HepG2 (cell line): ENCODE results near the gene HOXB5. TPM values are rescaled to one million over a fixed set of nuclear protein-coding genes. Genes with fewer than 3 reads are reported as not detected.

ENCODE experiments used
- ATAC-seq: fragments of 200-7000 bp; cut with Tn5 transposase; 3 replicates; pipeline ENCODE4 v1.9.1; 2020; ENCODE audit warnings: mild to moderate bottlenecking, moderate library complexity
- BruUV-seq: library from RNA; stranded (reverse); fragments of 400-500 nt; replicated peaks from 2 replicates; lab custom pipeline; 2021; lab: Mats Ljungman, UMichigan
- CTCF ChIA-PET: fragments of 300-600 bp; formaldehyde crosslinking; extraction: SDS; loops from one replicate; lab custom pipeline; 2021; ENCODE audit warnings: low total read pairs, inconsistent platforms, low intra/inter-chr PET ratio; lab: Yijun Ruan, JAX
- POLR2A ChIA-PET: fragments of 350-600 bp; sonication (Branson Sonifier 250); formaldehyde crosslinking; loops from one replicate; lab custom pipeline; 2020; ENCODE audit warnings: antibody characterized with exemption, inconsistent platforms; lab: Yijun Ruan, JAX
- DNase-seq: peaks from one replicate; pipeline ENCODE4 v3.0.0-alpha.2; 2015; ENCODE audit warnings: low spot score
- FAIRE-seq: peaks from 3 replicates; lab custom pipeline; 2011; peaks lifted over from hg19 to GRCh38; lab: Jason Lieb, UNC
- H2AFZ ChIP-seq: one replicate; pipeline ENCODE4 v1.6.1; 2011; ENCODE audit warnings: low read length, inconsistent platforms
- H3K27ac ChIP-seq: fragments of 300-600 bp; 3 replicates; pipeline ENCODE4 v1.8.0; 2011; ENCODE audit warnings: mixed run types, mild to moderate bottlenecking, mixed read lengths, low read length, inconsistent platforms; ENCODE audit not compliant: insufficient read depth; ENCODE audit errors: extremely low read length
- H3K27me3 ChIP-seq, 2 experiments: fragments of 200-600 bp in 1 of 2; 2 replicates in 1 of 2; 3 replicates in 1 of 2; pipeline versions ENCODE4 v1.6.0 to v1.8.0; 2011; ENCODE audit warnings: low read length in 2 of 2, mild to moderate bottlenecking in 2 of 2, moderate library complexity in 2 of 2, inconsistent platforms in 1 of 2; ENCODE audit not compliant: insufficient read depth in 2 of 2, control insufficient read depth in 1 of 2
- H3K36me3 ChIP-seq, 2 experiments: fragments of 200-600 bp in 1 of 2; replicated peaks in 1 of 2; 2 replicates in 1 of 2; 3 replicates in 1 of 2; pipeline versions ENCODE4 v1.5.1 to v1.8.0; 2011; ENCODE audit warnings: low read length in 2 of 2, inconsistent platforms in 1 of 2; ENCODE audit not compliant: insufficient read depth in 2 of 2, control insufficient read depth in 1 of 2
- H3K4me1 ChIP-seq: 2 replicates; pipeline ENCODE4 v1.5.1; 2012; ENCODE audit warnings: low read length, inconsistent platforms; ENCODE audit not compliant: insufficient read depth
- H3K4me2 ChIP-seq: 2 replicates; pipeline ENCODE4 v1.6.0; 2011; ENCODE audit warnings: low read depth, low read length, inconsistent platforms
- H3K4me3 ChIP-seq, 3 experiments: fragments of 200-600 bp in 1 of 3; sonication (generic), shearing (Covaris generic) in 1 of 3; replicated peaks in 1 of 3; 2 replicates each; pipeline ENCODE4 v1.5.1; 2011 to 2016; ENCODE audit warnings: low read length in 3 of 3, inconsistent platforms in 2 of 3, low read depth in 2 of 3, mild to moderate bottlenecking in 2 of 3, control low read depth in 1 of 3, mixed read lengths in 1 of 3; ENCODE audit not compliant: insufficient read depth in 1 of 3
- H3K79me2 ChIP-seq: one replicate; pipeline ENCODE4 v1.6.1; 2011; ENCODE audit warnings: low read length, inconsistent platforms; ENCODE audit not compliant: insufficient read depth
- H3K9ac ChIP-seq: 2 replicates; pipeline ENCODE4 v1.6.0; 2011; ENCODE audit warnings: mild to moderate bottlenecking, low read depth, low read length, inconsistent platforms; ENCODE audit not compliant: insufficient read depth
- H3K9me3 ChIP-seq: 2 replicates; pipeline ENCODE4 v1.5.1; 2012; ENCODE audit warnings: mild to moderate bottlenecking, low read length
- H4K20me1 ChIP-seq: 2 replicates; pipeline ENCODE4 v1.6.0; 2011; ENCODE audit warnings: inconsistent platforms, mild to moderate bottlenecking, low read length, moderate library complexity; ENCODE audit not compliant: insufficient read depth
- ASH2L ChIP-seq: fragments of 300-600, 200-600 bp; sonication (generic); IDR thresholded peaks from 2 replicates; pipeline ENCODE4 v1.7.0; 2017; ENCODE audit warnings: low read depth, mild to moderate bottlenecking, moderate library complexity, mixed read lengths, low read length; ENCODE audit not compliant: insufficient read length
- CCAR2 ChIP-seq: fragments of 200-400 bp; formaldehyde crosslinking; optimal IDR thresholded peaks from 2 replicates; pipeline ENCODE3; 2018; ENCODE audit warnings: low read depth, mild to moderate bottlenecking, low read length, moderate library complexity
- HDAC1 ChIP-seq: sonication (generic); formaldehyde crosslinking; IDR thresholded peaks from 2 replicates; pipeline ENCODE4 v1.5.1; 2020; ENCODE audit warnings: mild to moderate bottlenecking, missing genetic modification reagents
- IRF2 ChIP-seq: IDR thresholded peaks from 2 replicates; pipeline ENCODE4 v1.6.1; 2018; ENCODE audit warnings: missing genetic modification reagents, missing compliant biosample characterization
- ISX ChIP-seq: sonication (generic); formaldehyde crosslinking; conservative IDR thresholded peaks from 2 replicates; pipeline ENCODE4 v1.5.0; 2020; ENCODE audit warnings: missing genetic modification reagents
- REL ChIP-seq: sonication (generic); formaldehyde crosslinking; conservative IDR thresholded peaks from 2 replicates; pipeline ENCODE4 v1.8.0; 2022; ENCODE audit warnings: mild to moderate bottlenecking, missing genetic modification reagents, moderate library complexity
- SETDB1 ChIP-seq: sonication (generic); formaldehyde crosslinking; IDR thresholded peaks from 2 replicates; pipeline ENCODE4 v1.5.1; 2020; ENCODE audit warnings: missing genetic modification reagents, mild to moderate bottlenecking, borderline replicate concordance
- SYNCRIP ChIP-seq: fragments of 200-400 bp; formaldehyde crosslinking; IDR thresholded peaks from 2 replicates; pipeline ENCODE4 v1.6.1; 2018; ENCODE audit warnings: mild to moderate bottlenecking, low read depth, low read length; ENCODE audit not compliant: insufficient read depth
- TARDBP ChIP-seq: sonication (generic); formaldehyde crosslinking; IDR thresholded peaks from 2 replicates; pipeline ENCODE4 v1.8.0; 2022; ENCODE audit warnings: mild to moderate bottlenecking, missing genetic modification reagents
- TMF1 ChIP-seq: sonication (generic); formaldehyde crosslinking; IDR thresholded peaks from 2 replicates; pipeline ENCODE4 v1.8.1; 2022; ENCODE audit warnings: low read depth, missing genetic modification reagents
- ZBTB1 ChIP-seq: sonication (generic); formaldehyde crosslinking; IDR thresholded peaks from 2 replicates; pipeline ENCODE4 v1.4.0; 2020; ENCODE audit warnings: missing genetic modification reagents, borderline replicate concordance
- ZNF251 ChIP-seq: sonication (generic); formaldehyde crosslinking; IDR thresholded peaks from 2 replicates; pipeline ENCODE4 v1.9.0; 2021; ENCODE audit warnings: mild to moderate bottlenecking, missing genetic modification reagents
- ZNF367 ChIP-seq: sonication (generic); formaldehyde crosslinking; IDR thresholded peaks from 2 replicates; pipeline ENCODE4 v1.4.0; 2020; ENCODE audit warnings: missing genetic modification reagents, borderline replicate concordance
- ZNF83 ChIP-seq: sonication (generic); formaldehyde crosslinking; IDR thresholded peaks from 2 replicates; pipeline ENCODE4 v1.4.0; 2020; ENCODE audit warnings: missing genetic modification reagents, mild to moderate bottlenecking, borderline replicate concordance
- WGBS: methylation state at CpG from one replicate; pipeline ENCODE4 v1.1.6; 2017; ENCODE audit warnings: low lambda C conversion rate; 5-methylcytosine and 5-hydroxymethylcytosine counted together
- in situ Hi-C: cut with HindIII; loops from 2 replicates; pipeline ENCODE4 v1.10.0; 2017; ENCODE audit warnings: low pct_unique_long_range_greater_than_20kb; ENCODE audit not compliant: extremely low pct_ligation_motif_present
- intact Hi-C: fragments of 100-400 bp; cut with micrococcal nuclease; formaldehyde crosslinking; loops from one replicate; pipeline ENCODE4 v1.10.0; 2022; ENCODE audit not compliant: unreplicated experiment
- polyA plus RNA-seq, 8 experiments: library from polyadenylated mRNA; depleted of rRNA in 3 of 8; stranded (reverse) in 7 of 8; unstranded in 1 of 8; fragments of >200 nt; fragmentation: Illumina TruSeq in 4 of 8; extraction: Trizol in 4 of 8; gene quantifications; 2 replicates each; pipeline versions ENCODE4 v1.2.1 to v1.2.3, GENCODE V29; 2011 to 2016; ENCODE audit warnings: low read depth in 4 of 8, missing spikeins in 1 of 8, mixed read lengths in 1 of 8; ENCODE audit not compliant: insufficient read depth in 1 of 8
- total RNA-seq, 5 experiments: library from RNA; depleted of rRNA; stranded (reverse); fragments of >200 nt; fragmentation: Illumina TruSeq; extraction: Trizol; gene quantifications; 2 replicates each; pipeline ENCODE4 v1.2.3, GENCODE V29; 2016; ENCODE audit warnings: low read depth in 1 of 5
- TF ChIP-seq, protein P1 (sequence below): sonication (generic); formaldehyde crosslinking; IDR thresholded peaks from 2 replicates; pipeline ENCODE4 v1.5.0; 2020; ENCODE audit warnings: missing genetic modification reagents, mild to moderate bottlenecking, borderline replicate concordance
- TF ChIP-seq, protein P2 (sequence below): sonication (generic); formaldehyde crosslinking; IDR thresholded peaks from 2 replicates; pipeline ENCODE4 v1.5.1; 2020; ENCODE audit warnings: missing genetic modification reagents, mild to moderate bottlenecking, borderline replicate concordance

HOXB5 gene
- total and polyA plus RNA-seq, 2 of the 13 experiments (the other 11 are each of a cell fraction or from before 2014, with no cell fraction given), result not detected

- no peak for TF ChIP-seq SETDB1 (CRISPR knock-in tag)
- no peak for TF ChIP-seq TARDBP (CRISPR knock-in tag)
- TF ChIP-seq, all 625 proteins: peak for 0
These were observed 30.5 kb upstream of the HOXB5 start (continued) for GRCh38 chr17:48624118-48624517.

DNA sequence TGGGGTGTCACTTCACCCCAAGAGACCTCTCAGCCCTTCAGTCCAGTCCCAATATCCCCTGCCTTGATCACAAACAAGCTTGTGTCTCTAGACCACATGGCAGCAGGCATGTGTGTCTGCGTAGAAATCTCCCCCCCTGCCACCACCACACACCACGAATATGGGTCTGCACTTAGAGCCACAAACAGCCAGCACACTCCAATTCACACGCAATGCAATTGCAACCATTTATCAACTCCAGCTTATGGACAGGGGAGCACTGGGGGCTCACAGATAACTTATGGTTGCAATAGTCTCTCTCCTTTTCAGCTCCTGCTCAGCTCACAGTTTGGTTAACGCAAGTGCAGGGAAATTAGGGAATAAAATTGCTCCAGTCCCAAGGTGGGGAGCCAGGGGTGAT lies 30.0 kb upstream of the HOXB5 start:
- intact Hi-C loops, result no loop called here
- Histone ChIP-seq H4K20me1 (0 out of 2 replicates have a peak, but pooled peaks cover 2% of the 10 kb centered on the region), H3K79me2 (no peaks in the 10 kb centered on the region), H3K4me1 (no peaks in the 10 kb centered on the region), H3K36me3 (no peaks in the 10 kb centered on the region), H3K27ac (no peak overlapping the region), H2AFZ (no peak overlapping the region), H3K4me2 (no peak overlapping the region), H3K27me3 (peaks cover 45 to 98% of the 10 kb centered on the region in 2 experiments), H3K9me3 (no peaks in the 10 kb centered on the region), H3K9ac (no peak overlapping the region), H3K4me3 (no peak overlapping the region)
- POLR2A ChIA-PET, result no interaction called here
- FAIRE-seq, result no peak
- 6% methylated on average over 4 of the region's 4 CpGs for WGBS
- no peak for DNase-seq
- CTCF ChIA-PET, result no interaction called here
- no peak for ATAC-seq
- BruUV-seq, result no TSS peak
- TF ChIP-seq ZNF367 (no peak), ZNF251 (no peak), ZNF83 (no peak), ASH2L (no peak), ISX (CRISPR knock-in tag) (no peak), IRF2 (CRISPR knock-in tag) (no peak), HDAC1 (CRISPR knock-in tag) (no peak), TMF1 (CRISPR knock-in tag) (no peak), ZBTB1 (CRISPR knock-in tag) (no peak), SYNCRIP (no peak), CCAR2 (no peak), REL (CRISPR knock-in tag) (no peak)
- TF ChIP-seq, protein P1, sequence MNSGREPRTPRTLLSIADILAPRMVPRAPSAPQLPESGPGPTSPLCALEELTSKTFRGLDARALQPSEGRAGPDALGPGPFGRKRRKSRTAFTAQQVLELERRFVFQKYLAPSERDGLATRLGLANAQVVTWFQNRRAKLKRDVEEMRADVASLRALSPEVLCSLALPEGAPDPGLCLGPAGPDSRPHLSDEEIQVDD, result no peak
- TF ChIP-seq, protein P2, sequence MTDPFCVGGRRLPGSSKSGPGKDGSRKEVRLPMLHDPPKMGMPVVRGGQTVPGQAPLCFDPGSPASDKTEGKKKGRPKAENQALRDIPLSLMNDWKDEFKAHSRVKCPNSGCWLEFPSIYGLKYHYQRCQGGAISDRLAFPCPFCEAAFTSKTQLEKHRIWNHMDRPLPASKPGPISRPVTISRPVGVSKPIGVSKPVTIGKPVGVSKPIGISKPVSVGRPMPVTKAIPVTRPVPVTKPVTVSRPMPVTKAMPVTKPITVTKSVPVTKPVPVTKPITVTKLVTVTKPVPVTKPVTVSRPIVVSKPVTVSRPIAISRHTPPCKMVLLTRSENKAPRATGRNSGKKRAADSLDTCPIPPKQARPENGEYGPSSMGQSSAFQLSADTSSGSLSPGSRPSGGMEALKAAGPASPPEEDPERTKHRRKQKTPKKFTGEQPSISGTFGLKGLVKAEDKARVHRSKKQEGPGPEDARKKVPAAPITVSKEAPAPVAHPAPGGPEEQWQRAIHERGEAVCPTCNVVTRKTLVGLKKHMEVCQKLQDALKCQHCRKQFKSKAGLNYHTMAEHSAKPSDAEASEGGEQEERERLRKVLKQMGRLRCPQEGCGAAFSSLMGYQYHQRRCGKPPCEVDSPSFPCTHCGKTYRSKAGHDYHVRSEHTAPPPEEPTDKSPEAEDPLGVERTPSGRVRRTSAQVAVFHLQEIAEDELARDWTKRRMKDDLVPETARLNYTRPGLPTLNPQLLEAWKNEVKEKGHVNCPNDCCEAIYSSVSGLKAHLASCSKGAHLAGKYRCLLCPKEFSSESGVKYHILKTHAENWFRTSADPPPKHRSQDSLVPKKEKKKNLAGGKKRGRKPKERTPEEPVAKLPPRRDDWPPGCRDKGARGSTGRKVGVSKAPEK (CRISPR knock-in tag), result no peak
- in situ Hi-C loops, result no loop called here
